Mucosa of descending colon (tissue), 3 donors: Measurements from ENCODE around the gene NOP53. TPM values are rescaled to one million over a fixed set of nuclear protein-coding genes. Genes with fewer than 3 reads are reported as not detected.
A peak's percentile ranks its signal among the peaks of the same experiment; 100 is the strongest.

Experiments used
- ATAC-seq: fragments of 200-7000 bp; cut with Tn5 transposase; one replicate; pipeline ENCODE4 v1.9.1; 2020; ENCODE audit warnings: mild to moderate bottlenecking, moderate library complexity
- DNase-seq, 3 donors: peaks; one replicate each; pipeline ENCODE4 v3.0.0-alpha.2; 2020
- H3K36me3 ChIP-seq: fragments of 200-600 bp; one replicate; pipeline ENCODE4 v1.8.0; 2021; ENCODE audit warnings: low read depth, mild to moderate bottlenecking
- H3K4me1 ChIP-seq: fragments of 200-600 bp; one replicate; pipeline ENCODE4 v1.8.0; 2021; ENCODE audit warnings: low read depth, mild to moderate bottlenecking
- H3K4me3 ChIP-seq: fragments of 200-600 bp; one replicate; pipeline ENCODE4 v1.8.0; 2021; ENCODE audit warnings: mild to moderate bottlenecking
- H3K9me3 ChIP-seq: fragments of 200-600 bp; one replicate; pipeline ENCODE4 v1.8.0; 2021; ENCODE audit warnings: mild to moderate bottlenecking
- intact Hi-C, 2 donors: fragments of 100-400 bp; cut with DNase I in 1 of 2; cut with micrococcal nuclease in 1 of 2; formaldehyde crosslinking; loops; one replicate each; pipeline versions ENCODE4 v1.11.0 to v1.11.1; 2022; cut with DNase I, micrococcal nuclease
- total RNA-seq, 3 donors: library from RNA; stranded (reverse); fragmentation: NEBNext Ultra II Directional in 2 of 3; extraction: Animal tissue kit (Norgen Biotek cat#: 25700) in 2 of 3; gene quantifications; one replicate each; pipeline versions ENCODE4 v1.2.1 to v1.2.4, GENCODE V29; 2021 to 2023
- TF ChIP-seq, protein P1 (sequence below): fragments of 200-600 bp; IDR thresholded peaks from one replicate; pipeline ENCODE4 v1.8.0; 2022; ENCODE audit warnings: antibody characterized with exemption, mild to moderate bottlenecking
- donor health status: DM: no; HTN: no; CAD: no; lungs with moderate emphysema.
- donor health status: DM: no; HTN: no; CAD: no.
- donor health status: DM: no; HTN: yes; CAD: no.

Gene NOP53
- total RNA-seq, 3 donors from 2014 or later: 237 to 391 (median 284) TPM

- Histone ChIP-seq H3K9me3 (no peaks in the 10 kb centered on the region), H3K4me3 (no peak overlapping the region), H3K4me1 (peaks cover 4% of the 10 kb centered on the region), H3K36me3 (no peaks in the 10 kb centered on the region)
- ATAC-seq (peak; percentile 60), DNase-seq (peak in 2 of 3 donors; percentile 66 to 73)
- TF ChIP-seq, protein P1, sequence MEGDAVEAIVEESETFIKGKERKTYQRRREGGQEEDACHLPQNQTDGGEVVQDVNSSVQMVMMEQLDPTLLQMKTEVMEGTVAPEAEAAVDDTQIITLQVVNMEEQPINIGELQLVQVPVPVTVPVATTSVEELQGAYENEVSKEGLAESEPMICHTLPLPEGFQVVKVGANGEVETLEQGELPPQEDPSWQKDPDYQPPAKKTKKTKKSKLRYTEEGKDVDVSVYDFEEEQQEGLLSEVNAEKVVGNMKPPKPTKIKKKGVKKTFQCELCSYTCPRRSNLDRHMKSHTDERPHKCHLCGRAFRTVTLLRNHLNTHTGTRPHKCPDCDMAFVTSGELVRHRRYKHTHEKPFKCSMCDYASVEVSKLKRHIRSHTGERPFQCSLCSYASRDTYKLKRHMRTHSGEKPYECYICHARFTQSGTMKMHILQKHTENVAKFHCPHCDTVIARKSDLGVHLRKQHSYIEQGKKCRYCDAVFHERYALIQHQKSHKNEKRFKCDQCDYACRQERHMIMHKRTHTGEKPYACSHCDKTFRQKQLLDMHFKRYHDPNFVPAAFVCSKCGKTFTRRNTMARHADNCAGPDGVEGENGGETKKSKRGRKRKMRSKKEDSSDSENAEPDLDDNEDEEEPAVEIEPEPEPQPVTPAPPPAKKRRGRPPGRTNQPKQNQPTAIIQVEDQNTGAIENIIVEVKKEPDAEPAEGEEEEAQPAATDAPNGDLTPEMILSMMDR: peak; percentile 54
- intact Hi-C loops: loop anchor here in 1 of 2 donors (5.0 kb wide), 1 partner anchor 262 kb away; no protein-coding TSS in a partner anchor
These were observed 45.9 kb upstream of the NOP53 start for GRCh38 chr19:47699360-47699917.

DNA sequence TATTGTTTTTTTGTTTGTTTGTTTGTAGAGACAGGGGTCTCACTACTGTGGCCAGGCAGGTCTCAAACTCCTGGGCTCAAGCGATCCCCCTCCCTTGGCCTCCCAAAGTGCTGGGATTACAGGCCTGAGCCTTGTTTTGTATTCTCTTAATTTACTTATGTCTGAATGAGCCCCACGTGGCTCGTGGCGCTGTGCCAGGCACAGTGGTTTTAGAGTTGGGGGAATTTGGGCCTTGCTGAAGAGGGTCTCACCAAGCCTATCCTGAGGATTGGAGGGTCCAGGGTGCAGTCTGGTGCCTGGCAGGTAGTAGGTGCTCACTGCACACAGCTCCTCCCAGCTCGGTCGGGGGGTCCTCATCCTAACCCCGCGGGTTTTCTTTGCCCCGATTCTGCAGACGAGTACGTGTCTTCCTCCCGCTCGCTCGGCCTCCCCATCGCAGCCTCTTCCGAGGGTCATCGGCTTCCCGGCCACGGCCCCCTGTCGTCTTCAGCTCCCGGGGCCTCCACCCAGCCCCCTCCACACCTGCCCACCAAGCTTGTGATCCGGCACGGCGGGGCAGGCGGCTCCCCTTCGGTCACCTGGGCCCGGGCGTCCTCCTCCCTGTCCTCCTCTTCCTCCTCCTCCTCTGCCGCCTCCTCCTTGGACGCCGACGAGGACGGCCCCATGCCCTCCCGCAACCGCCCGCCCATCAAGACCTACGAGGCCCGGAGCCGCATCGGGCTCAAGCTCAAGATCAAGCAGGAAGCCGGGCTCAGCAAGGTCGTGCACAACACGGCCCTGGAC, 44.2 kb upstream of the NOP53 start:
- no peaks in the 10 kb centered on the region for H3K36me3 ChIP-seq
- intact Hi-C loops: no loop called here
- no peak for ATAC-seq
- H3K4me3 ChIP-seq: no peak overlapping the region
- DNase-seq: no peak
- TF ChIP-seq, protein P1: no peak
- peaks cover 4% of the 10 kb centered on the region for H3K4me1 ChIP-seq
- H3K9me3 ChIP-seq: no peaks in the 10 kb centered on the region

GRCh38 chr19:47701717-47702552, 43.4 kb upstream of the NOP53 start:
- peaks cover 4% of the 10 kb centered on the region for H3K4me1 ChIP-seq
- H3K36me3 ChIP-seq: no peaks in the 10 kb centered on the region
- ATAC-seq: no peak
- no peaks in the 10 kb centered on the region for H3K9me3 ChIP-seq
- intact Hi-C loops: no loop called here
- TF ChIP-seq, protein P1: no peak
- H3K4me3 ChIP-seq: no peak overlapping the region
- DNase-seq: no peak

GRCh38 chr19:47702671-47703070, 42.7 kb upstream of the NOP53 start:
- no peak for ATAC-seq
- intact Hi-C loops: no loop called here
- H3K36me3 ChIP-seq: no peaks in the 10 kb centered on the region
- TF ChIP-seq, protein P1: no peak
- peaks cover 4% of the 10 kb centered on the region for H3K4me1 ChIP-seq
- no peak overlapping the region for H3K4me3 ChIP-seq
- no peak for DNase-seq
- no peaks in the 10 kb centered on the region for H3K9me3 ChIP-seq

- Histone ChIP-seq H3K4me1 (peaks cover 4% of the 10 kb centered on the region), H3K4me3 (no peak overlapping the region), H3K36me3 (no peaks in the 10 kb centered on the region), H3K9me3 (no peaks in the 10 kb centered on the region)
- ATAC-seq (no peak), DNase-seq (no peak)
- TF ChIP-seq, protein P1: no peak
- intact Hi-C loops: no loop called here
These were observed 42.0 kb upstream of the NOP53 start for GRCh38 chr19:47703301-47703700.
